SK-MEL-5 (cell line): Measurements from ENCODE around the gene CAAP1. TPM values are rescaled to one million over a fixed set of nuclear protein-coding genes. Genes with fewer than 3 reads are reported as not detected.
"Not testable (repeated sequence)": the region's sequence is repeated elsewhere in the genome, so short reads cannot be mapped to it uniquely, and the experiment has no call there.

Experiments used
- DNase-seq: peaks from one replicate; pipeline ENCODE4 v3.0.0-alpha.2; 2016; ENCODE audit warnings: low read depth, low spot score
- in situ Hi-C: cut with HindIII; loops from 2 replicates; pipeline ENCODE4 v1.10.0; 2016; ENCODE audit warnings: low sequenced_read_pairs, high pct_unique_total_duplicates, low pct_unique_long_range_greater_than_20kb
- polyA plus RNA-seq, 2 experiments: library from polyadenylated mRNA; depleted of rRNA; stranded (reverse); fragments of >200 nt; gene quantifications; 2 replicates each; pipeline ENCODE4 v1.2.3, GENCODE V29; 2015
- total RNA-seq: library from RNA; depleted of rRNA; stranded (reverse); fragments of >200 nt; shearing (Covaris generic); gene quantifications from 2 replicates; pipeline ENCODE4 v1.2.3, GENCODE V29; 2014; rRNA removed

CAAP1 gene
- total RNA-seq = not detected in 2 replicates
- not detected in 2 replicates for polyA plus RNA-seq (2015; cell fraction: cytosol; rRNA removed)
- not detected in 2 replicates for polyA plus RNA-seq (2015; cell fraction: nucleus; rRNA removed)

DNA sequence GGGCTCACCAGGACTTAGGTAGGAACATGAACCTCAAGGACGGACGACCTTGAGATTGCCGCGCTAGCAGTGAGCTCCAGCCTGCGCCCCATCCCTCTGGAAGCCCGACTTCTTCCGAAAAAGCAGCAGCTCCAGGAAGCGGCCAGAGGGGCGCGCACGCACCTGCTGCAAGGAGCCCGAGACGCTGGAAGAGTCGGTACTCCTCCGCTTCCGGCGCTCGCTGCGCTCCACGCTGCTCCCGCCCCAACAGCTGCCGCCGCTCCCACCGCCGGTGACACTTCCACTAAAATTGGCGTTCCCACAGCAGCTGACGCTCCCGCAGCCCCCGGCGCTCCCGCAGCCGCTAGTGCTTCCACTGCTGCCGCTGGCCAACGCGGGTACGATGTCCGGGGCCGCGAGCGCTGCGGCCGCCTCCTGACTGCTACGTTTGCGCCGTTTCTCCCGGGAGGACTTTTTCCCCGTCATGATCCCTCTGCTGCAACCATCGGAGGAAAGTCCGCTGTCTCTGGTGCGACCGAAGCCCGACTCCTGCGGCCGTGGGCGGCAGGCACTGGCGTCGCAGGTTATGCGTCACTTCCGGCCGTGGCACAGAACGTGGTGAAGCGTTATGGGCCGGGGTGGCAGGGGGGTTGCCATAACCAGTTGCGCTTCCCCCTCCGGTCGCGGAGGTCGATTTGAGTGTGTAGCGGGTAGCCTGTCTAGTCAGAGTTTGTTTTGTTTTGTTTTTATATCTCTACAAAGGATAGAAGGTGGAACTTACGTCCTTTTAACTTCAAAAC, at the start of gene CAAP1:
CAAP1 (minus strand) TSS at position 552 of the 779 bp plus-strand sequence; CDS start at position 465, 87 bp downstream.
- no peak for DNase-seq
- in situ Hi-C loops = no loop called here

DNA sequence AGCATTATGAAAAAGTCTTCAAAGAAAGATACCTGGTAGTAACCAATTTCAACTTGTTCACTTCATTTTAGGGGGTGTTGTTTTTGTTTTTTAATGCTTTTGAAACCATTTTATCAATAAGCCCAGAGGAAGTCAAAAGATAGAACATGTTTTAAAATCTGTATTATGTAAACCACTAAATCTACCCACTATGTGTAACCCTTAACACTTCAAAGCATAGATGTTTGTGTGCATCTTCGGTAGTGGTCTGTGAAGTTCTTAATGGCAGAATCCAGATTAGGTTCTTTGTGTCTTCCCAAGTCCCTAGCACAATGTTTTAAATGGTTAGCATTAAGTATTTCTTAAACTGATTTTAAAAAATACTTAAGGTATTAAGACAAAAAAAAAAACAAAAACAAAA, 48.2 kb upstream of the CAAP1 start:
- DNase-seq = no peak
- in situ Hi-C loops = no loop called here

- DNase-seq = no peak
- in situ Hi-C loops = no loop called here
These were observed 47.5 kb upstream of the CAAP1 start for GRCh38 chr9:26939955-26940711.

- no peak for DNase-seq
- in situ Hi-C loops = no loop called here
These were observed 45.3 kb upstream of the CAAP1 start for GRCh38 chr9:26937816-26938371.

DNA sequence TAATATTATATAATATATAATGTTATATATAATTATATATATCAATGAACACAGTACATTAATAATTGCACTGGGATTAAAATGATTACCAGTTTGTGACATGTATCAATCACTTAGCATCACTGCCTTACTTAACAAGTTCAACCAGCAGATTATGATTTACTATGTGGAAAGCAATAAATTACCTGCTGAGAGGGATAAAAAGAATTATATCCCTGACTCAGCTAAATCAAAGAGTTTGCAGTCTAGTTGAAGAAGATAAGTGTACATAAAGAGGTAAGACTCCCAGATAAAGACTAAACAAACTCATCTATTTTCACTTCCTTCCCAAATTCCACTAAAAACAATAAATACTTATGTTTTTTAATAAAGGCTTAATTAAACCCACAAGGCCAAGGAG, 43.2 kb upstream of the CAAP1 start:
- no peak for DNase-seq
- in situ Hi-C loops = no loop called here

DNA sequence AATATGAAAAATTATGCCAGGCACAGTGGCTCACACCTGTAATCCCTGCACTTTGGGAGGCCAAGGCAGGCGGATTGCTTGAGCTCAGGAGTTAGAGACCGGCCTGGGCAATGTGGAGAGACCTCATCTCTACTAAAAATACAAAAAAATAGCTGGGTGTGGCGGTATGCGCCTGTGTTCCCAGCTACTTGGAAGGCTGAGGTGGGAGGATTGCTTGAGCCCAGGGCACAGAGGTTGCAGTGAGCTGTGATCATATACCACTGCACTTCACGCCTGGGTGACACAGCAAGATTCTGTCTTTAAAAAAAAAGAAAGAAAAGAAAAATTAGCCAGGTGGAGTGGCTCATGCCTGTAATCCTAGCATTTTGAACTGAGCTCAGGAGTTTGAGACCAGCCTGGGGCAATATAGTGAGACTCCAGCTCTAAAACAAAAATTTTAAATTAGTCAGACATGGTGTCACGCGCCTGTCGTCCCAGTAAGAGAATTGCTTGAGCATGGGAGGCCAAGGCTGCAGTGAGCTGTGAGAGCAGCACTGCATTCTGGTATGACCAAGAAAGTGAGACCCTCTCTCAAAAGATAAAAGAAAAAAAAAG, 36.4 kb upstream of the CAAP1 start:
- DNase-seq = no peak
- in situ Hi-C loops = no loop called here

- in situ Hi-C loops = no loop called here
- no peak for DNase-seq
These were observed 33.0 kb upstream of the CAAP1 start for GRCh38 chr9:26925609-26926008.

DNA sequence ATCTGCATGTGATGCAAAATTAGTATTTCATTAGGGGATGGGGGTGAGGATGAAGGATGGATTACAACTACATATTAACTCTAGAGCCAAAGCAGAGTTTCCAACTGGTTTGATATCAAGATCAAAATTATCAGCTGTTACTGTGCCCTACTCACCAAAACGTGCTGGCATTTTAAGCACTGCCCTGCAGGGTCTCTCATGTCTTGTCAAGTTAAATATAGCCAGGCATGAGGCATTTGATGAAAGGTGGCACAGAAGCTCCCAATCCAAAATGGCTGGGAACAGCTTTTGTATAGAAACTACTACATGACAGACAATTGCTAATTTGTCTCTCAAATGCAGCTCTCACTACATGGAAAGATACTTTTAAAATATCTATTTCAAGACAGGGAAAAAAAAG, 27.1 kb upstream of the CAAP1 start:
- no peak for DNase-seq
- in situ Hi-C loops = no loop called here

DNA sequence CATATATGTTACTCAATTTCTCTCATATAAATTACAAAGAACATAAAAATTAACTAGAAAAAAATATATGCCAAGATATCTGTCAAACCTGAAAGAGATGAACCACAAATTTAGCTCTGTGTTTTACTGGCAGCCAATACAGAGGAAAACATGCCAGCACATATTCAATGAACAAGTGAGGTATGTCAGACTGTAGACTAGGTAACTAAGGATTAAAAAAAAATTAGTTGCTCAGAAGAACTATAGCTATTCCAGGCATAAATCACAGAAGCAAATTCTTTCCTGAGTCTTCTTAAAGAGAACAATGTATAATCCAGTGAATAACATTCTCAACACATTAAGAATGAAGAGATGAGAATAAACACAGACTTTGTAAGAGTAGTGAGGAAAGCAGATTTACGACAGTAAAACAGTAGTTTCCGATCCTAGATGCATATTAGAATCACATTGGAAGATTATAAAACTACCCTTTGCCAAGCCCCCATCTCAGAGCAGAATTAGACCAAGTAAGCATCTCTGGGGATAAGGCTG, 20.6 kb upstream of the CAAP1 start:
- no peak for DNase-seq
- in situ Hi-C loops = no loop called here

DNA sequence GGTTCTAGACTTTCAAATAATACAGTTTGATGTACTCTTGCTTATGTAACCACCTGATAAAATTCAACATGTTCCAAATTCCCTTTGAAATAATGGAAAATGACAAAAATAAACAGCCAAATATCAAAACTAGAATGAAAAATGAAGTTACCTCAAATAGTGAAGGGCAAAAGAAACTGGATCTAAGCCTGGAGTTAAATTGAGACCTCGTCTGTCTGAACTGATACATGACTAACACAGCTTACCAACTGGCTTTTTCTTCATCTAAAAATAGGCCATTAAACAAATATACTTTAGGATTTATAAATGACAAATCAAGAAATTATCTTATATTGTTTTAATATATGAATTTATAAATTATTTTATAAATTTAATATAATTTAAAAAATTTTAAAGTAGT, 12.1 kb upstream of the CAAP1 start:
- in situ Hi-C loops = no loop called here

DNA sequence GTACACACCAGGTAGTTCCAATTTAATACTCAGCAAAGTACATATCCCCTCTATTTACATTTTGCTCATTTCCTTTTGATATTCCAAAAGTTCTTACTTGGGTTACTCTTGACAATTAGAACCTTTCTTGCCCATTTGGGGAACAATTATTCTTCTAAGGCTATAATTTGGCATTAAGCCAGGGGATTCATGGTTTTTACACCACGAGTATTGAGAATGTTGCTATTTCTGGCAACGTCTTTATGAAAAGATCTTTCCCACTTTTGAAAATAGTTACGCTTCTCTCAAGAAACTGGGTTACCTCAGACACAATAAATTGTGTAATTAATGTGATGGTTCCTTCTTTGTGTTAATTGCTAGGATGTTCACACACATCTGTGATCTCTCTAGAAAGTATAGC, 11.5 kb upstream of the CAAP1 start:
- in situ Hi-C loops = no loop called here
- no peak for DNase-seq

More for the DNA sequence above, 12.1 kb upstream of the CAAP1 start:
- DNase-seq = no peak

- in situ Hi-C loops = no loop called here
- DNase-seq = no peak
These were observed 551 bp upstream of the CAAP1 start for GRCh38 chr9:26893030-26893676.

GRCh38 chr9:26891726-26892125, 876 bp downstream of the CAAP1 start:
- in situ Hi-C loops = no loop called here
- no peak for DNase-seq

DNA sequence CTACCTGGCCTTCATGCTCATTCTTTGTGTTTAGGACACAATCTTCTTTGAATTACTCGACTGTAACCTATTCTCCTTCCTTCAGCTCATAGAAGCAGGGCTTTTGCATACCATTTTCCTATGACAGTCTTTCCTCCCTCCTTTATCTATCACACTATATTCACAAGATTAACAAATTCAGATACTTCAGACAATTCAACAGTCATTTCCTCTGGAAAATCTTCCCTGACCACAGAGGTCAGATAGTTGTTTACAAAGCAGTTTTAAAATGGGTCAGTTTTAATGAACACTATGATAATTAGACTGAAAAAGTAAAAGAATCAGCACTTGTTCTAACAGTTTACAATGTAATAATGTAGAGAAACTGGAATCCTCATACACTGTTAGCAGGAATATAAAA, 4.3 kb downstream of the CAAP1 start:
- DNase-seq = no peak
- in situ Hi-C loops = no loop called here

DNA sequence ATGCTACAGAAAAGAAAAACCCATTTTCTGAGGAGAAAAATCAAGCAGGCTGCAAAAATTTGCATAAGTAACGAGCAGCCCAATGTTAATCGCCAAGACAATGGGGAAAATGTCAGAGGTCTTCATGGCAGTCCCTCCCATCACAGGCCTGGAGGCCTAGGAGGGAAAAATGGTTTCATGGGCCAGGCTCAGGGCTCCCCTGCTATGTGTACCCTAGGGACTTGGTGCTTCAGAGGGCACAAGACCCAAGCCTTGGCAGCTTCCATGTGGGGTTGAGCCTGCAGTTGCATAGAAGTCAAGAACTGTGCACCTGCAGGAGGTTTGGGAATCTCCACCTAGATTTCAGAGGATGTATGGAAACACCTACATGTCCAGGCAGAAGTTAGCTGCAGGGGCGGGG, 10.4 kb downstream of the CAAP1 start:
- DNase-seq = no peak
- in situ Hi-C loops = no loop called here

- no peak for DNase-seq
- in situ Hi-C loops = no loop called here
These were observed 12.3 kb downstream of the CAAP1 start for GRCh38 chr9:26880262-26880661.

DNA sequence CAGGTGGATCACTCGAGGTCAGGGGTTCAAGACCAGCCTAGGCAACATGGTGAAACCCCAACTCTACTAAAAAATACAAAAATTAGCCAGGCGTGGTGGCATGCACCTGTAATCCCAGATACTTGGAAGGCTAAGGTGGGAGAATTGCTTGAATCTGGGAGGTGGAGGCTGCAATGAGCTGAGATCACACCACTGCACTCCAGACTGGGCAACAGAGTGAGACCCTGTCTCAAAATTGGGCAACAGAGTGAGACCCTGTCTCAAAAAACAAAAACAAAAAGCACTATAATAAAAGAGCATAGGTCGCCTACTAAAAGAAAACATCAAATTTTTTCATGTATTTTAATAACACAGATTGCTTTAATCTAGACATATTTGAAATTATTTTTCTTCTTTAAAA, 17.4 kb downstream of the CAAP1 start:
- in situ Hi-C loops, DNase-seq: not testable (repeated sequence)
